Transverse colon (tissue), 4 donors: Measurements from ENCODE around the gene ATXN2. TPM values are rescaled to one million over a fixed set of nuclear protein-coding genes. Genes with fewer than 3 reads are reported as not detected.

Experiments used
- DNase-seq: peaks from one replicate; pipeline ENCODE4 v3.0.0-alpha.2; 2019
- H3K27ac ChIP-seq, 4 donors: fragments of 200-600 bp; sonication (generic); 2 replicates each; pipeline ENCODE4 v1.5.1; 2016 to 2018; ENCODE audit warnings: inconsistent platforms in 4 of 4
- H3K27me3 ChIP-seq: fragments of 200-600 bp; sonication (generic); 2 replicates; pipeline ENCODE4 v1.5.1; 2017; ENCODE audit warnings: inconsistent platforms
- H3K36me3 ChIP-seq, 4 donors: fragments of 200-600 bp; sonication (generic); 2 replicates each; pipeline ENCODE4 v1.5.1; 2017 to 2019; ENCODE audit warnings: inconsistent platforms in 4 of 4
- H3K4me1 ChIP-seq, 4 donors: fragments of 200-600 bp; sonication (generic); 2 replicates each; pipeline ENCODE4 v1.5.1; 2017 to 2020; ENCODE audit warnings: inconsistent platforms in 4 of 4
- H3K4me3 ChIP-seq, 4 donors: fragments of 200-600 bp; sonication (generic); 1 replicate in 1 of 4; 2 replicates in 3 of 4; pipeline versions ENCODE4 v1.5.1 to v1.6.1; 2017 to 2019; ENCODE audit warnings: inconsistent platforms in 4 of 4
- H3K9me3 ChIP-seq, 2 donors: fragments of 200-600 bp; sonication (generic); 2 replicates each; pipeline ENCODE4 v1.5.1; 2017 to 2019; ENCODE audit warnings: inconsistent platforms in 2 of 2
- CTCF ChIP-seq, 5 experiments: fragments of 200-600 bp in 3 of 5; fragments of 450-650 bp in 2 of 5; sonication (generic) in 3 of 5; IDR thresholded peaks; 1 replicate in 2 of 5; 2 replicates in 3 of 5; pipeline ENCODE4 v1.5.1; 2016 to 2017; ENCODE audit warnings: antibody characterized with exemption in 5 of 5, inconsistent platforms in 3 of 5, mild to moderate bottlenecking in 2 of 5, moderate library complexity in 1 of 5
- EP300 ChIP-seq: sonication (generic); formaldehyde crosslinking; IDR thresholded peaks from one replicate; pipeline ENCODE4 v1.6.1; 2017; ENCODE audit warnings: antibody characterized with exemption, low read depth
- POLR2A ChIP-seq: fragments of 450-650 bp; IDR thresholded peaks from one replicate; pipeline ENCODE4 v1.6.1; 2016; ENCODE audit warnings: antibody characterized with exemption, mild to moderate bottlenecking, moderate library complexity
- POLR2AphosphoS5 ChIP-seq, 3 donors: sonication (generic); formaldehyde crosslinking; IDR thresholded peaks; one replicate each; pipeline ENCODE4 v1.6.1; 2016; ENCODE audit warnings: antibody characterized with exemption in 3 of 3
- WGBS, 2 donors: methylation state at CpG; one replicate each; pipeline ENCODE4 v1.1.5; 2018; ENCODE audit warnings: low coverage in 1 of 2; 5-methylcytosine and 5-hydroxymethylcytosine counted together
- in situ Hi-C, 4 donors: fragments of 200-750 bp; cut with MboI; loops; one replicate each; pipeline versions ENCODE4 v1.15.0 to v1.15.1; 2017; ENCODE audit warnings: low sequenced_read_pairs in 3 of 4, low pct_ligation_motif_present in 1 of 4, low pct_unique_long_range_greater_than_20kb in 1 of 4
- intact Hi-C: fragments of 100-400 bp; cut with DNase I; formaldehyde crosslinking; loops from one replicate; pipeline ENCODE4 v1.15.1; 2023; ENCODE audit warnings: low total_unique reads
- total RNA-seq, 4 donors: library from RNA; depleted of rRNA; stranded (reverse); fragments of >200 nt; gene quantifications; one replicate each; pipeline ENCODE4 v1.1.0, GENCODE V29; 2016

ATXN2 gene
- total RNA-seq, 4 donors from 2014 or later, result 50.2 to 95.5 (median 83.2) TPM

- Histone ChIP-seq H3K27me3 (no peaks in the 10 kb centered on the region), H3K4me1 (peaks cover 0 to 8% (median 7%) of the 10 kb centered on the region in 4 donors), H3K36me3 (no peaks in the 10 kb centered on the region), H3K4me3 (no peak overlapping the region), H3K27ac (no peak overlapping the region), H3K9me3 (no peaks in the 10 kb centered on the region)
- 80 to 86% methylated on average over 1 to 2 of the region's 2 CpGs for WGBS, 2 donors
- DNase-seq, result no peak
- intact Hi-C loops (no loop called here), in situ Hi-C loops (no loop called here)
- TF ChIP-seq POLR2AphosphoS5 (IDR thresholded peaks at IDR 0.05) (no peak), EP300 (no peak), CTCF (IDR thresholded peaks at IDR 0.05) (no peak), POLR2A (no peak)
Measured at GRCh38 chr12:111578971-111579340, 20.2 kb downstream of the ATXN2 start.

GRCh38 chr12:111578276-111578970 is 20.7 kb downstream of the ATXN2 start:
- H3K27me3 ChIP-seq, result no peaks in the 10 kb centered on the region
- no peak for DNase-seq
- H3K9me3 ChIP-seq, result no peaks in the 10 kb centered on the region
- H3K36me3 ChIP-seq, result no peaks in the 10 kb centered on the region
- peaks cover under 1 to 10% (median 8%) of the 10 kb centered on the region in 4 donors for H3K4me1 ChIP-seq
- in situ Hi-C loops, result no loop called here
- H3K27ac ChIP-seq, result no peak overlapping the region
- no peak for TF ChIP-seq POLR2AphosphoS5 (IDR thresholded peaks at IDR 0.05)
- TF ChIP-seq EP300, result no peak
- TF ChIP-seq POLR2A, result no peak
- TF ChIP-seq CTCF (IDR thresholded peaks at IDR 0.05), result no peak
- intact Hi-C loops, result no loop called here
- WGBS, 2 donors, result 79 to 90% methylated on average over 3 to 4 of the region's 4 CpGs
- H3K4me3 ChIP-seq, result no peak overlapping the region

GRCh38 chr12:111574797-111575443 is 24.2 kb downstream of the ATXN2 start:
- intact Hi-C loops, result no loop called here
- H3K4me1 ChIP-seq, result peaks cover 3 to 23% (median 11%) of the 10 kb centered on the region in 4 donors
- no peak for DNase-seq
- no peaks in the 10 kb centered on the region for H3K27me3 ChIP-seq
- H3K27ac ChIP-seq, result no peak overlapping the region
- no peaks in the 10 kb centered on the region for H3K36me3 ChIP-seq
- TF ChIP-seq POLR2A (no peak), EP300 (no peak), CTCF (IDR thresholded peaks at IDR 0.05) (no peak)
- no peak overlapping the region for H3K4me3 ChIP-seq
- in situ Hi-C loops, result no loop called here
- 81% methylated on average over 7 of the region's 7 CpGs; no CpG with 5 or more reads in 1 of the 2 donors for WGBS, 2 donors
- H3K9me3 ChIP-seq, result no peaks in the 10 kb centered on the region

- 83 to 91% methylated on average over 1 of the region's 1 CpG for WGBS, 2 donors
- H3K27ac ChIP-seq, result no peak overlapping the region
- H3K36me3 ChIP-seq, result no peaks in the 10 kb centered on the region
- H3K4me3 ChIP-seq, result no peak overlapping the region
- in situ Hi-C loops, result no loop called here
- no peaks in the 10 kb centered on the region for H3K27me3 ChIP-seq
- no peaks in the 10 kb centered on the region for H3K9me3 ChIP-seq
- peaks cover 3 to 18% (median 14%) of the 10 kb centered on the region in 4 donors for H3K4me1 ChIP-seq
- intact Hi-C loops, result no loop called here
- TF ChIP-seq POLR2A, result no peak
- no peak for TF ChIP-seq CTCF (IDR thresholded peaks at IDR 0.05)
- no peak for TF ChIP-seq POLR2AphosphoS5 (IDR thresholded peaks at IDR 0.05)
- no peak for TF ChIP-seq EP300
- no peak for DNase-seq
Measured at GRCh38 chr12:111573476-111573875, 25.6 kb downstream of the ATXN2 start.
